ENCODE results near the gene CCNG1. TPM values are rescaled to one million over a fixed set of nuclear protein-coding genes. Genes with fewer than 3 reads are reported as not detected.
"Not testable (repeated sequence)": the region's sequence is repeated elsewhere in the genome, so short reads cannot be mapped to it uniquely, and the experiment has no call there.

The CCNG1 gene
- total RNA-seq (100 to 1,000 TPM in 1 of 2 donors, 10 to 100 TPM in 1; 62.5 to 130 TPM), polyA plus RNA-seq (10 to 100 TPM; 31.2 to 66.5 TPM)
- long read RNA-seq, donor 1, transcript CCNG1-201 (7 exons, 2,458 nt) = major isoform, 19 of 39 reads
- long read RNA-seq, donor 1, transcript CCNG1-202 (8 exons, 2,366 nt) = minor isoform, 11 of 39 reads
- long read RNA-seq, donor 1, partial matches to known transcripts = 0 of 39 reads
- long read RNA-seq, donor 1, other reads (novel, unspliced or antisense) = 7 of 39 reads
- long read RNA-seq, donor 2, transcript CCNG1-201 (7 exons, 2,458 nt) = major isoform, 8 of 10 reads
- long read RNA-seq, donor 2, partial matches to known transcripts = 0 of 10 reads
- long read RNA-seq, donor 2, other reads (novel, unspliced or antisense) = 0 of 10 reads
- long read RNA-seq, donor 3, transcript CCNG1-201 (7 exons, 2,458 nt) = major isoform, 9 of 14 reads
- long read RNA-seq, donor 3, partial matches to known transcripts = 0 of 14 reads
- long read RNA-seq, donor 3, other reads (novel, unspliced or antisense) = 0 of 14 reads
- long read RNA-seq, donor 4, transcript CCNG1-201 (7 exons, 2,458 nt) = major isoform, 10 of 10 reads
- long read RNA-seq, donor 4, partial matches to known transcripts = 0 of 10 reads
- long read RNA-seq, donor 4, other reads (novel, unspliced or antisense) = 0 of 10 reads
- long read RNA-seq, donor 5, transcript CCNG1-202 (8 exons, 2,366 nt) = minor isoform, 5 of 22 reads
- long read RNA-seq, donor 5, transcript CCNG1-201 (7 exons, 2,458 nt) = major isoform, 15 of 22 reads
- long read RNA-seq, donor 5, partial matches to known transcripts = 0 of 22 reads
- long read RNA-seq, donor 5, other reads (novel, unspliced or antisense) = 0 of 22 reads

GRCh38 chr5:163437309-163438182, at the start of gene CCNG1:
CCNG1 (plus strand) TSS chr5:163437595; CDS start chr5:163439257, 1,662 bp downstream.
- H3K9me3 ChIP-seq (ENCODE audit: control insufficient read depth in 4 of 4, insufficient read depth in 3 of 4, low read length in 3 of 4) = no peaks in the 10 kb centered on the region
- H3K4me1 ChIP-seq (ENCODE audit: control insufficient read depth in 5 of 5, insufficient read depth in 5 of 5, low read length in 5 of 5) = peaks cover 0 to 19% (median 12%) of the 10 kb centered on the region in 5 donors
- H3K4me3 ChIP-seq = peak within 1 kb of the TSS; percentile 77
- TF ChIP-seq CTCF (IDR thresholded peaks at IDR 0.05; ENCODE audit: control extremely low read depth, extremely low read depth) = no peak
- H3K36me3 ChIP-seq (ENCODE audit: control insufficient read depth in 4 of 4, insufficient read depth in 4 of 4, low read length in 4 of 4) = peaks cover 0 to 21% (median 5%) of the 10 kb centered on the region in 4 donors
- peak; percentile 97 for ATAC-seq (ENCODE audit: insufficient read depth, low FRiP score)
- peak within 1 kb of the TSS; percentile 77 to 86 for H3K27ac ChIP-seq (ENCODE audit: low read depth in 1 of 2, low read length in 1 of 2)
- 0% methylated on average over 49 to 51 of the region's 51 CpGs for WGBS, 2 donors
- H3K27me3 ChIP-seq (ENCODE audit: control insufficient read depth in 3 of 3, insufficient read depth in 3 of 3, low read length in 2 of 3) = no peaks in the 10 kb centered on the region
- DNase-seq = peak; percentile 96 to 98 (median 98)
- H3K9ac ChIP-seq (ENCODE audit: insufficient read depth in 1 of 2, low read length in 2 of 2) = peak within 1 kb of the TSS; percentile 85 to 91

GRCh38 chr5:163395792-163396191, 41.6 kb upstream of the CCNG1 start:
- Histone ChIP-seq H3K27me3 (ENCODE audit: control insufficient read depth in 3 of 3, insufficient read depth in 3 of 3, low read length in 2 of 3) (no peaks in the 10 kb centered on the region), H3K4me1 (ENCODE audit: control insufficient read depth in 5 of 5, insufficient read depth in 5 of 5, low read length in 5 of 5) (no peaks in the 10 kb centered on the region), H3K36me3 (ENCODE audit: control insufficient read depth in 4 of 4, insufficient read depth in 4 of 4, low read length in 4 of 4) (no peaks in the 10 kb centered on the region), H3K4me3 (no peak overlapping the region), H3K9ac (ENCODE audit: insufficient read depth in 1 of 2, low read length in 2 of 2) (no peak overlapping the region), H3K9me3 (ENCODE audit: control insufficient read depth in 4 of 4, insufficient read depth in 3 of 4, low read length in 3 of 4) (no peaks in the 10 kb centered on the region), H3K27ac (ENCODE audit: low read depth in 1 of 2, low read length in 1 of 2) (no peak overlapping the region)
- WGBS, 2 donors = 96 to 98% methylated on average over 2 of the region's 2 CpGs
- ATAC-seq (ENCODE audit: insufficient read depth, low FRiP score) (no peak), DNase-seq (no peak)
- TF ChIP-seq CTCF (IDR thresholded peaks at IDR 0.05; ENCODE audit: control extremely low read depth, extremely low read depth) = no peak

- H3K27me3 ChIP-seq (ENCODE audit: control insufficient read depth in 3 of 3, insufficient read depth in 3 of 3, low read length in 2 of 3); H3K27ac ChIP-seq (ENCODE audit: low read depth in 1 of 2, low read length in 1 of 2); H3K4me1 ChIP-seq (ENCODE audit: control insufficient read depth in 5 of 5, insufficient read depth in 5 of 5, low read length in 5 of 5); ATAC-seq (ENCODE audit: insufficient read depth, low FRiP score); H3K4me3 ChIP-seq; H3K36me3 ChIP-seq (ENCODE audit: control insufficient read depth in 4 of 4, insufficient read depth in 4 of 4, low read length in 4 of 4); H3K9ac ChIP-seq (ENCODE audit: insufficient read depth in 1 of 2, low read length in 2 of 2); DNase-seq; H3K9me3 ChIP-seq (ENCODE audit: control insufficient read depth in 4 of 4, insufficient read depth in 3 of 4, low read length in 3 of 4): not testable (repeated sequence)
- 59 to 74% methylated on average over 9 of the region's 9 CpGs for WGBS, 2 donors
These were observed 40.5 kb upstream of the CCNG1 start for GRCh38 chr5:163396818-163397340.
